Neural crest cell (in vitro differentiated cells): ENCODE data around the gene MTF2. TPM values are rescaled to one million over a fixed set of nuclear protein-coding genes. Genes with fewer than 3 reads are reported as not detected.
"Not testable (repeated sequence)": the region's sequence is repeated elsewhere in the genome, so short reads cannot be mapped to it uniquely, and the experiment has no call there.

Experiments used
- DNase-seq: peaks from one replicate; pipeline ENCODE4 v3.0.0; 2021; ENCODE audit warnings: low read depth, mixed read lengths, low spot score
- H3K27ac Mint-ChIP-seq: one replicate; pipeline ENCODE4 v1.8.0; 2021; ENCODE audit warnings: mild to moderate bottlenecking, mixed read lengths; ENCODE audit not compliant: unreplicated experiment
- H3K27me3 Mint-ChIP-seq: 2 replicates; pipeline ENCODE4 v1.8.0; 2021; ENCODE audit warnings: low read depth, mild to moderate bottlenecking, mixed read lengths
- H3K36me3 Mint-ChIP-seq: 2 replicates; pipeline ENCODE4 v1.8.0; 2021; ENCODE audit warnings: low read depth, mild to moderate bottlenecking, mixed read lengths
- H3K4me1 Mint-ChIP-seq: 2 replicates; pipeline ENCODE4 v1.8.0; 2021; ENCODE audit warnings: mixed read lengths
- H3K4me3 Mint-ChIP-seq: one replicate; pipeline ENCODE4 v1.8.0; 2021; ENCODE audit warnings: mild to moderate bottlenecking, mixed read lengths
- H3K9me3 Mint-ChIP-seq: 2 replicates; pipeline ENCODE4 v1.8.0; 2021; ENCODE audit warnings: mixed read lengths
- total RNA-seq: library from RNA; stranded (reverse); gene quantifications from 2 replicates; pipeline ENCODE4 v1.2.1, GENCODE V29; 2021
- TF ChIP-seq, protein P1 (sequence below): fragments of 200-600 bp; sonication (generic); conservative IDR thresholded peaks from 2 replicates; pipeline ENCODE4 v1.5.0; 2021; ENCODE audit warnings: antibody characterized with exemption, mild to moderate bottlenecking

Gene MTF2
- total RNA-seq, 1 donor from 2014 or later = 77.1 TPM

DNA sequence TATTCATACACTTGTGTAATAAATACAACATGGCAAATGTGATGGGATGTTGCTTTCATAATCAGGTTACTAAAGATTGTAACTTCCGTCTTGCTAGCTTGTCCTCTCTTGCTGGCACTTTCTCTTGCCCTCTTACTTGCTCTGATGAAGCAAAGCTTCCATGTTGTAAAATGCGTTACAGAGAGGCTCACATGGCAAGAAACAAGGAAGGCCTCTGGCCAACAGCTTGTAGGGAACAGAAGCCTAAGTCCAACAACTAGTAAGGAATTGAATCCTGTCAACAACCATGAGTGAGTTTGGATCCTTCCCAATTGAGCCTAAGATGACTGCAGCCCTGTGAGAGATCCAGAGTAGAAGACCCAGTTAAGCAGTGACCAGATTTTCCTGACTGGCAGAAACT lies 85.7 kb downstream of the MTF2 start:
- TF ChIP-seq, protein P1, sequence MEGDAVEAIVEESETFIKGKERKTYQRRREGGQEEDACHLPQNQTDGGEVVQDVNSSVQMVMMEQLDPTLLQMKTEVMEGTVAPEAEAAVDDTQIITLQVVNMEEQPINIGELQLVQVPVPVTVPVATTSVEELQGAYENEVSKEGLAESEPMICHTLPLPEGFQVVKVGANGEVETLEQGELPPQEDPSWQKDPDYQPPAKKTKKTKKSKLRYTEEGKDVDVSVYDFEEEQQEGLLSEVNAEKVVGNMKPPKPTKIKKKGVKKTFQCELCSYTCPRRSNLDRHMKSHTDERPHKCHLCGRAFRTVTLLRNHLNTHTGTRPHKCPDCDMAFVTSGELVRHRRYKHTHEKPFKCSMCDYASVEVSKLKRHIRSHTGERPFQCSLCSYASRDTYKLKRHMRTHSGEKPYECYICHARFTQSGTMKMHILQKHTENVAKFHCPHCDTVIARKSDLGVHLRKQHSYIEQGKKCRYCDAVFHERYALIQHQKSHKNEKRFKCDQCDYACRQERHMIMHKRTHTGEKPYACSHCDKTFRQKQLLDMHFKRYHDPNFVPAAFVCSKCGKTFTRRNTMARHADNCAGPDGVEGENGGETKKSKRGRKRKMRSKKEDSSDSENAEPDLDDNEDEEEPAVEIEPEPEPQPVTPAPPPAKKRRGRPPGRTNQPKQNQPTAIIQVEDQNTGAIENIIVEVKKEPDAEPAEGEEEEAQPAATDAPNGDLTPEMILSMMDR = no peak
- Mint-ChIP-seq H3K4me3 (no peak overlapping the region), H3K36me3 (peaks cover 37% of the 10 kb centered on the region), H3K4me1 (no peaks in the 10 kb centered on the region), H3K27me3 (no peaks in the 10 kb centered on the region), H3K27ac (no peak overlapping the region), H3K9me3 (peaks cover 12% of the 10 kb centered on the region)
- no peak for DNase-seq

- H3K4me3 Mint-ChIP-seq, H3K4me1 Mint-ChIP-seq, H3K27me3 Mint-ChIP-seq, H3K27ac Mint-ChIP-seq, DNase-seq: not testable (repeated sequence)
- peaks cover 12% of the 10 kb centered on the region for H3K9me3 Mint-ChIP-seq
- H3K36me3 Mint-ChIP-seq = peaks cover 40% of the 10 kb centered on the region
Observed at GRCh38 chr1:93165895-93166294, 86.8 kb downstream of the MTF2 start.

GRCh38 chr1:93167006-93167405 lies 87.9 kb downstream of the MTF2 start:
- TF ChIP-seq, protein P1 = no peak
- no peak for DNase-seq
- Mint-ChIP-seq H3K9me3 (peaks cover 12% of the 10 kb centered on the region), H3K27me3 (no peaks in the 10 kb centered on the region), H3K27ac (no peak overlapping the region), H3K4me3 (no peak overlapping the region), H3K36me3 (peaks cover 42% of the 10 kb centered on the region), H3K4me1 (peaks cover 10% of the 10 kb centered on the region)

GRCh38 chr1:93170141-93170678 lies 91.1 kb downstream of the MTF2 start:
- Mint-ChIP-seq H3K36me3 (peaks cover 56% of the 10 kb centered on the region), H3K9me3 (peaks cover 12% of the 10 kb centered on the region), H3K4me1 (peaks cover 28% of the 10 kb centered on the region)
- not testable (repeated sequence) for DNase-seq, H3K4me3 Mint-ChIP-seq, H3K27me3 Mint-ChIP-seq, H3K27ac Mint-ChIP-seq

GRCh38 chr1:93171549-93172034 lies 92.5 kb downstream of the MTF2 start:
- no peaks in the 10 kb centered on the region for H3K27me3 Mint-ChIP-seq
- H3K36me3 Mint-ChIP-seq = peaks cover 48% of the 10 kb centered on the region
- H3K9me3 Mint-ChIP-seq = peaks cover 8% of the 10 kb centered on the region

DNA sequence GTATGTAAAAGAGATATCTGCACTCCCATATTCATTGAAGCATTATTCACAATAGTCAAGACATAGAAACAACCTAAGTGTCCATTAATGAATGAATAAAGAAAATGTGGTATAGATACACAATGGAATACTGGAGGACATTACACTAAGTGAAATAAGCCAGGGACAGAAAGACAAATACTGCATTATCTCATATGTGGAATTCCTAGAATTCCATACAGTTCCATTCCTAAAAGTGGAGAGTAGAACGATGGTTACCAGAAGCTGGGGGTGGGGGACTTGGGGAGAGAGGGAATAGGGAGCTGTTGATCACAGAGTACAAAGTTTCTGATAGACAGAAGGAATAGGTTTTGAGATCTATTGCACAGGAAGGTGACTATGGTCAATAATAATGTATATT lies 93.7 kb downstream of the MTF2 start:
- no peak overlapping the region for H3K27ac Mint-ChIP-seq
- peaks cover 39% of the 10 kb centered on the region for H3K36me3 Mint-ChIP-seq
- no peak for DNase-seq
- H3K27me3 Mint-ChIP-seq = no peaks in the 10 kb centered on the region
- no peak overlapping the region for H3K4me3 Mint-ChIP-seq
- TF ChIP-seq, protein P1 = no peak
- H3K4me1 Mint-ChIP-seq = peaks cover 33% of the 10 kb centered on the region
- H3K9me3 Mint-ChIP-seq = peaks cover 5% of the 10 kb centered on the region

More at GRCh38 chr1:93171549-93172034, 92.5 kb downstream of the MTF2 start:
- TF ChIP-seq, protein P1 = no peak
- no peak overlapping the region for H3K27ac Mint-ChIP-seq
- no peak for DNase-seq
- H3K4me3 Mint-ChIP-seq = no peak overlapping the region
- H3K4me1 Mint-ChIP-seq = peaks cover 28% of the 10 kb centered on the region

DNA sequence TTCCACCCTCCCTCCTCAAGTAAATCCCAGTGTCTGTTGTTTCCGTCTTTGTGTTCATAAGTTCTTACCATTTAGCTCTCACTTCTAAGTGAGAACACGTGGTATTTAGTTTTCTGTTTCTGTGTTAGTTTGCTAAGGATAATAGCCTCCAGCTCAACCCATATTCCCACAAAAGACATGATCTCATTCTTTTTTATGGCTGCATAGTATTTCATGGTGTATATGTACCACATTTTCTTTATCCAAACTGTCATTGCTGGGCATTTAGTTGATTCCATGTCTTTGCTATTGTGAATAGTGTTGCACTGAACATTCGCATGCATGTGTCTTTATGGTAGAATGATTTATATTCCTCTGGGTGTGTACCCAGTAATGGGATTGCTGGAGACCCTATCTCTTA lies 95.6 kb downstream of the MTF2 start:
- peaks cover 46% of the 10 kb centered on the region for H3K4me1 Mint-ChIP-seq
- H3K27ac Mint-ChIP-seq, H3K9me3 Mint-ChIP-seq, H3K27me3 Mint-ChIP-seq, DNase-seq: not testable (repeated sequence)
- peak overlapping the region; percentile 7 for H3K4me3 Mint-ChIP-seq
- H3K36me3 Mint-ChIP-seq = peaks cover 23% of the 10 kb centered on the region
